Measurements from ENCODE around the gene MACROD2.

The MACROD2 gene

GRCh38 chr20:14303651-14304050 lies 308.3 kb downstream of the MACROD2 start:
- DNase-seq = no peak
- intact Hi-C loops (cut with DNase I) = no loop called here

- intact Hi-C loops (cut with DNase I) = no loop called here
These were observed 309.2 kb downstream of the MACROD2 start for GRCh38 chr20:14304472-14304871.

GRCh38 chr20:14307956-14308355 lies 312.6 kb downstream of the MACROD2 start:
- no peak for DNase-seq

More at GRCh38 chr20:14304472-14304871, 309.2 kb downstream of the MACROD2 start:
- no peak for DNase-seq

GRCh38 chr20:14310977-14311627 lies 315.8 kb downstream of the MACROD2 start:
- no peak for DNase-seq
- intact Hi-C loops (cut with DNase I) = no loop called here

More at GRCh38 chr20:14307956-14308355, 312.6 kb downstream of the MACROD2 start:
- intact Hi-C loops (cut with DNase I) = no loop called here

- intact Hi-C loops (cut with DNase I) = no loop called here
- no peak for DNase-seq
These were observed 316.7 kb downstream of the MACROD2 start for GRCh38 chr20:14312001-14312400.

GRCh38 chr20:14313341-14314020 lies 318.2 kb downstream of the MACROD2 start:
- intact Hi-C loops (cut with DNase I) = no loop called here
- no peak for DNase-seq

- no peak for DNase-seq
- intact Hi-C loops (cut with DNase I) = no loop called here
These were observed 324.4 kb downstream of the MACROD2 start for GRCh38 chr20:14319704-14320103.

- intact Hi-C loops (cut with DNase I) = loop anchor here (10.0 kb wide), 1 partner anchor 1423 kb away; no protein-coding TSS in a partner anchor
- DNase-seq = peak in 2 of 42 donors; percentile 9 to 28
These were observed 336.3 kb downstream of the MACROD2 start for GRCh38 chr20:14331646-14332045.

- no peak for DNase-seq
These were observed 337.6 kb downstream of the MACROD2 start for GRCh38 chr20:14332866-14333265.

GRCh38 chr20:14333721-14334120 lies 338.4 kb downstream of the MACROD2 start:
- DNase-seq = no peak
- intact Hi-C loops (cut with DNase I) = loop anchor here (10.0 kb wide), 1 partner anchor 1421 kb away; no protein-coding TSS in a partner anchor

More at GRCh38 chr20:14332866-14333265, 337.6 kb downstream of the MACROD2 start:
- intact Hi-C loops (cut with DNase I) = loop anchor here (10.0 kb wide), 1 partner anchor 1422 kb away; no protein-coding TSS in a partner anchor

- DNase-seq = peak; percentile 22 to 87 (median 69)
- intact Hi-C loops (cut with DNase I) = loop anchor here (10.0 kb wide), 1 partner anchor 1420 kb away; no protein-coding TSS in a partner anchor
These were observed 339.1 kb downstream of the MACROD2 start for GRCh38 chr20:14334306-14334930.

GRCh38 chr20:14335052-14335451 lies 339.7 kb downstream of the MACROD2 start:
- intact Hi-C loops (cut with DNase I) = loop anchor here (10.0 kb wide), 1 partner anchor 1420 kb away; no protein-coding TSS in a partner anchor
- DNase-seq = no peak

GRCh38 chr20:14336686-14337085 lies 341.4 kb downstream of the MACROD2 start:
- intact Hi-C loops (cut with DNase I) = loop anchor here (10.0 kb wide), 1 partner anchor 1418 kb away; no protein-coding TSS in a partner anchor
- peak in 21 of 42 donors; percentile 5 to 67 (median 20) for DNase-seq

GRCh38 chr20:14337400-14338171 lies 342.3 kb downstream of the MACROD2 start, which contains the start of gene FLRT3:
Gene FLRT3, minus strand, starts transcription at chr20:14337612. Its CDS starts 10,106 bp downstream, at chr20:14327506.
- intact Hi-C loops (cut with DNase I) = loop anchor here (10.0 kb wide), 1 partner anchor 1417 kb away; no protein-coding TSS in a partner anchor
- DNase-seq = peak; percentile 59 to 95 (median 84)

GRCh38 chr20:14341801-14342200 lies 346.5 kb downstream of the MACROD2 start:
- intact Hi-C loops (cut with DNase I) = no loop called here
- DNase-seq = no peak

- DNase-seq = no peak
- intact Hi-C loops (cut with DNase I) = no loop called here
These were observed 347.6 kb downstream of the MACROD2 start for GRCh38 chr20:14342918-14343317.

GRCh38 chr20:14343491-14344065 lies 348.3 kb downstream of the MACROD2 start:
- DNase-seq = no peak
- intact Hi-C loops (cut with DNase I) = no loop called here

- no peak for DNase-seq
- intact Hi-C loops (cut with DNase I) = no loop called here
These were observed 349.4 kb downstream of the MACROD2 start for GRCh38 chr20:14344746-14345145.

All from head of caudate nucleus (tissue), 42 donors.